OCI-LY3 (cell line): ENCODE data around the gene TWIST2.

Experiments used
- EZH2phosphoT487 ChIP-seq: fragments of 200-600 bp; shearing (Covaris generic); IDR thresholded peaks from 2 replicates; pipeline ENCODE4 v1.6.1; 2018; ENCODE audit warnings: antibody characterized with exemption, mixed run types, low read depth
- TF ChIP-seq, protein P1 (sequence below): fragments of 200-600, 300-600 bp; sonication (generic); IDR thresholded peaks from 2 replicates; pipeline ENCODE4 v1.5.1; 2014; ENCODE audit warnings: antibody characterized with exemption, low read length, low read depth

DNA sequence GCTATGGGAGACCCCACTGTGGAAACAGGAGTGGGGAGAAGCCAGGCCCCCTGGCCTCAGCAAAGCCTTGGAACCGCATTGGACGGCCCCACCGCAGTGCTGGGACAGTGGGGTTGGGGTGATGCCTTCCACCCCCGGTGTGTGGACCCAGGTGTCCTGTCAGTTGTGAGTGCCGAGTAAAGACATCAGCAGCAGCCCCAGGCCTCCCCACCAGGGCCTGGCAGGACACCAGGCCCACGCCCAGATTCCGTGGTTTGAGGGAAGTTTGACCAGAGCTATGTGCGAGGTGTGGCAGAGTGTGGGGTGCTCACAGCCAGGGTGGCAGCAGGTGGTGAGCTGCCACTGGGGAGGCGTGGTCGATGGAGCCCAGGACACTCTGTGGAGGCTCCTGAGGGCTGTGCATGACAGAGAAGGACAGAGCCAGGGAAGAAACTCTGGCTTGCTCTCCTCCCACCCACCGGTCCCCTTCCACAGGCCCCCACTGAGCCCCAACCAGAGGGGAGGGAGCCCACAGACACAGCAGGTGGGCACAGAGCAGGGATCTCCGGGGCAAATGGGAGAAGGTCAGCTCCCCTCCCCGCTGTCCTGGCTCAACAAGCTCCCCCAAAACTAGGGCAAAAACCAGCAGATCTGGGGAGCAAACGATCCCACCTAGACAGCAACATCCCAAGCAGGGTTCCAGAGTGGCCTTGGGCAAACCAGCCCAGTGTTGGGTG is 69.1 kb downstream of the TWIST2 start:
- TF ChIP-seq, protein P1, sequence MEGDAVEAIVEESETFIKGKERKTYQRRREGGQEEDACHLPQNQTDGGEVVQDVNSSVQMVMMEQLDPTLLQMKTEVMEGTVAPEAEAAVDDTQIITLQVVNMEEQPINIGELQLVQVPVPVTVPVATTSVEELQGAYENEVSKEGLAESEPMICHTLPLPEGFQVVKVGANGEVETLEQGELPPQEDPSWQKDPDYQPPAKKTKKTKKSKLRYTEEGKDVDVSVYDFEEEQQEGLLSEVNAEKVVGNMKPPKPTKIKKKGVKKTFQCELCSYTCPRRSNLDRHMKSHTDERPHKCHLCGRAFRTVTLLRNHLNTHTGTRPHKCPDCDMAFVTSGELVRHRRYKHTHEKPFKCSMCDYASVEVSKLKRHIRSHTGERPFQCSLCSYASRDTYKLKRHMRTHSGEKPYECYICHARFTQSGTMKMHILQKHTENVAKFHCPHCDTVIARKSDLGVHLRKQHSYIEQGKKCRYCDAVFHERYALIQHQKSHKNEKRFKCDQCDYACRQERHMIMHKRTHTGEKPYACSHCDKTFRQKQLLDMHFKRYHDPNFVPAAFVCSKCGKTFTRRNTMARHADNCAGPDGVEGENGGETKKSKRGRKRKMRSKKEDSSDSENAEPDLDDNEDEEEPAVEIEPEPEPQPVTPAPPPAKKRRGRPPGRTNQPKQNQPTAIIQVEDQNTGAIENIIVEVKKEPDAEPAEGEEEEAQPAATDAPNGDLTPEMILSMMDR = no peak
- TF ChIP-seq EZH2phosphoT487 = no peak
